Measurements from ENCODE around the gene PJA2. TPM values are rescaled to one million over a fixed set of nuclear protein-coding genes. Genes with fewer than 3 reads are reported as not detected.

Gene PJA2
- total RNA-seq, 1 donor from 2014 or later, result 56.1 TPM

DNA sequence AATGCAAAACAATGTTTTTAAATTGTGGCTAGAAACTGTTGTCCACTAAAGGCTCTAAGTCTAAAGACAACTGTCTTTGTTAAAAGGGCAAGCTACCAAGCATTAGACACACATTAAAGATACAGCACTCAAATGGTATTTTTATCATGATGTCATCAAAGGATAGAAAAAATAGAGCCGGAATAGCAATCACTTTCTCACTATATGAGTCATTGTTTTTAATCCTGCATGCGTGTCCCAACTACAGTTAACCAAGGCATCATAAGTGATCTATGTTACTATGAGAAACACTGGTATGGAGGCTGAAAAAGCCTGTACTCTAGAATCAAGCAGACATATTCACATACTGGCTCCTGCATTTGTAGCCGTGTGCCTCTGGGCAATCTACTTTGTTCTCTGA, 1.9 kb upstream of the PJA2 start:
- DNase-seq (ENCODE audit: low spot score in 2 of 2), result no peak
- intact Hi-C loops (cut with DNase I), result loop anchor here (2.0 to 10.0 kb wide), 6 partner anchors 43 to 1029 kb away; partner anchors contain the start of gene FBXL17
- Histone ChIP-seq H3K36me3 (no peaks in the 10 kb centered on the region), H3K27ac (peak overlapping the region; percentile 98), H3K27me3 (no peaks in the 10 kb centered on the region), H3K4me1 (peaks cover 2 to 18% of the 10 kb centered on the region in 2 donors), H3K9me3 (peaks cover 0 to 5% of the 10 kb centered on the region in 2 donors), H3K4me3 (peak overlapping the region; percentile 48 to 68)
- TF ChIP-seq, protein P1, sequence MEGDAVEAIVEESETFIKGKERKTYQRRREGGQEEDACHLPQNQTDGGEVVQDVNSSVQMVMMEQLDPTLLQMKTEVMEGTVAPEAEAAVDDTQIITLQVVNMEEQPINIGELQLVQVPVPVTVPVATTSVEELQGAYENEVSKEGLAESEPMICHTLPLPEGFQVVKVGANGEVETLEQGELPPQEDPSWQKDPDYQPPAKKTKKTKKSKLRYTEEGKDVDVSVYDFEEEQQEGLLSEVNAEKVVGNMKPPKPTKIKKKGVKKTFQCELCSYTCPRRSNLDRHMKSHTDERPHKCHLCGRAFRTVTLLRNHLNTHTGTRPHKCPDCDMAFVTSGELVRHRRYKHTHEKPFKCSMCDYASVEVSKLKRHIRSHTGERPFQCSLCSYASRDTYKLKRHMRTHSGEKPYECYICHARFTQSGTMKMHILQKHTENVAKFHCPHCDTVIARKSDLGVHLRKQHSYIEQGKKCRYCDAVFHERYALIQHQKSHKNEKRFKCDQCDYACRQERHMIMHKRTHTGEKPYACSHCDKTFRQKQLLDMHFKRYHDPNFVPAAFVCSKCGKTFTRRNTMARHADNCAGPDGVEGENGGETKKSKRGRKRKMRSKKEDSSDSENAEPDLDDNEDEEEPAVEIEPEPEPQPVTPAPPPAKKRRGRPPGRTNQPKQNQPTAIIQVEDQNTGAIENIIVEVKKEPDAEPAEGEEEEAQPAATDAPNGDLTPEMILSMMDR (IDR thresholded peaks at IDR 0.05), result no peak

DNA sequence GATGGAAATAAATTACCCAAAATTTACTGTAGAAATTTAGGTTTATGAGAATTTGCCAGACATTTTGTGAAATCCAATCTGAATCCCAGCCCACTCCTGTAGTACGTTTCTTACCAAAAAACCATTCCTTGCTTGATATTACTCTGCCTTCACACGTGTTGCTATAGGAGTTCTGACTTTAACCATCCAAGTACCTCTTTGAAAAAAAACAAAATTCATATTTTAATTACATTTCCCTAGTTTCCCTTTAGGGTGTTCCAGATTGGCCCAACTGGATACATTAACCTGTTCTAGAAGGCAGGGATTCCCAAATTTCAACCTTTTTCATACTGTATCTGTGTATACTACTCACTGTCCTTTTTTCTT, 1.4 kb upstream of the PJA2 start:
- Histone ChIP-seq H3K27ac (peak overlapping the region; percentile 98), H3K9me3 (no peaks in the 10 kb centered on the region), H3K27me3 (no peaks in the 10 kb centered on the region), H3K4me3 (peak overlapping the region; percentile 48 to 68), H3K36me3 (no peaks in the 10 kb centered on the region), H3K4me1 (peaks cover 2 to 22% of the 10 kb centered on the region in 2 donors)
- DNase-seq (ENCODE audit: low spot score in 2 of 2), result no peak
- intact Hi-C loops (cut with DNase I), result loop anchor here (2.0 to 10.0 kb wide), 6 partner anchors 44 to 1029 kb away; partner anchors contain the start of gene FBXL17
- TF ChIP-seq, protein P1 (IDR thresholded peaks at IDR 0.05), result no peak

DNA sequence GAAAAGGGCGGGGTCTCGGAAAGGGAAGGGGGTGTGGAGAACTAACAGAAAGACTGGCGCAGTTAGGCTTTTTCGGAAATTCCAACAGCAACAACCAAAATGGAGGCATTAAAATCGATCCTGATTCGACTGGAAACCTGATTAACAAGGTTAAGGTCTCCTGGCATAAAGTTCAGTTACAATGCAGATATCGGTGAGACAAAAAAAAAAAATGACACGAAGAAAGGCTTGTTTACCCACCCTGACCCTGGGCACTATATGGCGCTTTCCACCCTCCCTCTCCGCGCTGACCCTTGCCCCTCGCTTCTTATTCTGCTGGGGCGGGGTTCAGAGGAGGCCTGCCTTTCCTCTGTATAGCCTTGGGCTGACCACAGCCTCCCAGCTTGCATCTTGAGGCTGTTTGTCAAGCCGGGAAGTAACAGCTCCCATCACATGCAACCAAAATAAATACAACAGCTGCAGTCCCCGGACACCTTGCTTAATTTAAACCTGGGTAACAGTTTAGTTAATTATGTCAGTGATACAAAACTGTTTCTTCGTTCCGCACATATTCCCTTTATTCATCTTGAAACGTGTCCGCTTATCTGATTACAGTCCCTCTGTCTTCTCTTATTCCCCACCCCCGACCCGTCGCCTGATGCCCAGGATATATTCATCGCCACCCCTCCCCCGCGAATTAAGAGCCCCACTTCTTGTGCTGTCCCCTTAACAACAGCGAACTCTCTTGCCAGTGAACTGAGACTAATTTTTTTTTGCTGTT, 795 bp upstream of the PJA2 start:
- no peaks in the 10 kb centered on the region for H3K9me3 ChIP-seq
- no peaks in the 10 kb centered on the region for H3K27me3 ChIP-seq
- H3K4me1 ChIP-seq, result peaks cover 2 to 25% of the 10 kb centered on the region in 2 donors
- peak overlapping the region; percentile 98 for H3K27ac ChIP-seq
- TF ChIP-seq, protein P1 (IDR thresholded peaks at IDR 0.05), result no peak
- H3K4me3 ChIP-seq, result peak overlapping the region; percentile 48 to 68
- peak; percentile 48 to 86 for DNase-seq (ENCODE audit: low spot score in 2 of 2)
- H3K36me3 ChIP-seq, result no peaks in the 10 kb centered on the region
- intact Hi-C loops (cut with DNase I), result loop anchor here (1.0 to 10.0 kb wide), 7 partner anchors 44 to 1028 kb away; partner anchors contain the start of genes FBXL17 and MAN2A1

DNA sequence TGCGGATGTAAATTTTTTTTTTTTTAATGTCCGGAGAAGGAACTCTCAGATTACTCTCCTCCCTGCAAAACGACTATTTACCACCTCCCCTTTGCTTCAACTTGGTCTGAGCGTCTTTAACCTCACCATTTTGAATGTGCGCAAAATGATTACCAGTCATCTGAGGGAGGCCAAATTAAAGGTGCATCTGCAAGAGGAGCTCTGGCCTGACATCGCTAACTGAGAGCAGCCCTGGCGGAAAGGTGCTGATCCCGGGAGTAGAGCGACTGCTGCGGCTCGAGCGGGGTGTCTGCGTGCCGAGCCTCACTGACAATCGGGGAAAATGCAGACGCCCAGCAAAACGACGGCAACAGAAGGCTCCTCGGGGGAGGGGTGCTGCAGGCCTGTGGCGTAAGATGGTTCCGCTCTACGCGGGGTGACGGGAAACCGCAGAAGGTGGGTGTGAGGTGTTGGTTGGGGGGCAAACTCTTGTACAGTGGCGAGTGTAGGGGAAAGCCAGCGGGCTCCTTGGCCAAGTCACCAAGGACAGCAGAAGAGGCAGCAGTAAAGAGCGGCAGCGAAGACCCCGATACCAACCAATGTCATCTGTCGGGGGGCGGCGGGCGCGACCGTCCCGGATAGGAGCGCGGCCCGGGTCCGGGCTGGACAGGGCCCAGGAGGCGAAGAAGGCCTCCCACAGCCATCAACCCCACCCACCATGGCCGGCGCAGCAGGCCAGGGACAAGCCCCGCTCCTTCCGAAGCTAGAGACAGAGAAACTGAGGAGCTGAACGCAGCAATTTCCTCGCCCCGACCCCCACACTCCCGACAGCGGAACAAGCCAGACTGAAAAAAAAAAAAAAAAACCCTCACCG, 557 bp downstream of the PJA2 start:
- intact Hi-C loops (cut with DNase I), result loop anchor here (5.0 kb wide), 2 partner anchors 77 to 588 kb away; no protein-coding TSS in a partner anchor
- Histone ChIP-seq H3K4me3 (peak overlapping the region; percentile 86 to 94), H3K27ac (peak overlapping the region; percentile 98), H3K4me1 (peaks cover 2 to 29% of the 10 kb centered on the region in 2 donors), H3K9me3 (no peaks in the 10 kb centered on the region), H3K36me3 (peaks cover 0 to 4% of the 10 kb centered on the region in 2 donors), H3K27me3 (no peaks in the 10 kb centered on the region)
- TF ChIP-seq, protein P1 (IDR thresholded peaks at IDR 0.05), result no peak
- DNase-seq (ENCODE audit: low spot score in 2 of 2), result peak; percentile 41 to 84

DNA sequence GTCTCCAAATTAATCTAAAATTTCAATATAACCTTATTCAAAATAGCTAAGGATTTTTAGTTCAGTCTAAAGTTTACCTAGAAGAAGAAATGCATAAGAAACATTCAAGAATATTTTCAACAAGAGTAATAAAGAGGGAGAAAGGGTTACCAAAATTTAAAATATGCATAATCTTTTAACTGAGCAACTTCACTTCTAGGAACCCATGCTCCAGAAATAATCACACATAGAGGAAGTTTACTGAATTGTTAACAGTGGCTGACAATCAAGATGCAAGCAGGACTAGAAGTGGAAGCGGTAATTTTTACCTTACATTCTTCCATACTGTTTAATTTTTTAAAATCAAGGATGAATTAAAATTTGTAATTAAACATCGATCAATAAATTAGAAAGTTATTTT, 1.9 kb downstream of the PJA2 start:
- no peak for DNase-seq (ENCODE audit: low spot score in 2 of 2)
- H3K9me3 ChIP-seq, result no peaks in the 10 kb centered on the region
- no peaks in the 10 kb centered on the region for H3K27me3 ChIP-seq
- peak overlapping the region; percentile 39 to 98 for H3K27ac ChIP-seq
- intact Hi-C loops (cut with DNase I), result loop anchor here (5.0 kb wide), 2 partner anchors 76 to 589 kb away; no protein-coding TSS in a partner anchor
- peaks cover 0 to 10% of the 10 kb centered on the region in 2 donors for H3K36me3 ChIP-seq
- H3K4me1 ChIP-seq, result peaks cover 2 to 26% of the 10 kb centered on the region in 2 donors
- peak overlapping the region; percentile 86 to 94 for H3K4me3 ChIP-seq
- TF ChIP-seq, protein P1 (IDR thresholded peaks at IDR 0.05), result no peak

All from ascending aorta (tissue), 2 donors.